NCI-H2227 (cell line): ENCODE data around the gene PTPRD.

Source experiments
- DNase-seq: peaks from one replicate; lab custom pipeline; 2025; ENCODE audit not compliant: unreplicated experiment; lab: John Stamatoyannopoulos, UW

PTPRD gene

GRCh38 chr9:8637626-8638025 lies 1975.2 kb downstream of the PTPRD start:
- DNase-seq = no peak

DNA sequence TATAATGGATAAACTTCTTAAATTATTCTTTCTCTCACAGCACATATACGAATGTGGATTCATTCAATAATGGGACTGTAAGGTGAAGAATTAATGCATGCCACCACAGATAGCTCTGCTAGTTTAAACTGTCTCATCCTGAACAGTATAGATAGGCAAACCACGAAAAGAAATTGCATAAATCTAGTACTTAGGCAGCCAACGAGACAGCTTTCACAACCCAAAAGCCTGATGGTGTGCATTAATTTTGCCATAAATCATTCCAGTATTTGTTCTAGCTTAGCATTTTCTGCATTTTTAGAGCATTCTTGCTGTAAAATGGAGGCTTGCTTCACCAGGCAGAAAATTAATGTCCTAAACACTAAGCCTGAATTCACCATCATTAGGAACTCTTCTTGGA lies 1979.0 kb downstream of the PTPRD start:
- no peak for DNase-seq

DNA sequence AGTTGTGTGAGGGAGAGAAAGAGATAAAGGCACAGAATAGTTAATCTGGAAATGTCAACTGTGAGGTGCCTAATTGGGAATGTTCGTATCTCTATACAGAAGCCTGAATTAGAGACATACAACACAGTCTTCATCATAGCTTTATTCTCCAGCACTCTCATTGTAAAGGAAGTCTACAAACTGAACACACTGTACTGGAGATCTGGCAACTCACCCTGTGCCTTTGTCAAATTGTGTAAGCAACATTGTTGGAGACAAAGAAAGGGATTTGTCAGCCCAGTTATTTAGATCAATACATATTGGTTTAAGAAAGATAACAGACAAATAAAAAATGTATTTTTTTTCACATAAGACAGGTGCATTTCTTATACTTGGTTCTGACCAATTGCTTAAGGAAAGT lies 1980.3 kb downstream of the PTPRD start:
- DNase-seq = no peak

DNA sequence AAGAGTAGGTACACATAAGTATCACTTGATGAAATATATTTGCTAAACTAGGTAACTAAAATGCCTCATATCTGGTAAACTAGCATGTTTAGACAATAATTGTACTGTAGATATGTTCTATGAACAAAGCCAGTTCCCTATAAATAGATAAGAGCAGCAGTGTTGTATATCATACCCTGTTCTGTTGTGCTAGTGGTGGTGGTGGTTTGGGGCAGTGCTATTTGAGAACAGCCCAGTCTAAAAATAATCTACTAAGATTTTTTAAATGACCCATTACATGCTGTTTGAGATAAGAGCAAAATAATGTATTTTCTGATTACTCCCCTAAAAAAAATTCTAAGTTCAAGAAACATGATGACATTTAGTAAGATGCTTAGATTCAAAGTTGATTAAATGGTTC lies 1984.0 kb downstream of the PTPRD start:
- DNase-seq = no peak

DNA sequence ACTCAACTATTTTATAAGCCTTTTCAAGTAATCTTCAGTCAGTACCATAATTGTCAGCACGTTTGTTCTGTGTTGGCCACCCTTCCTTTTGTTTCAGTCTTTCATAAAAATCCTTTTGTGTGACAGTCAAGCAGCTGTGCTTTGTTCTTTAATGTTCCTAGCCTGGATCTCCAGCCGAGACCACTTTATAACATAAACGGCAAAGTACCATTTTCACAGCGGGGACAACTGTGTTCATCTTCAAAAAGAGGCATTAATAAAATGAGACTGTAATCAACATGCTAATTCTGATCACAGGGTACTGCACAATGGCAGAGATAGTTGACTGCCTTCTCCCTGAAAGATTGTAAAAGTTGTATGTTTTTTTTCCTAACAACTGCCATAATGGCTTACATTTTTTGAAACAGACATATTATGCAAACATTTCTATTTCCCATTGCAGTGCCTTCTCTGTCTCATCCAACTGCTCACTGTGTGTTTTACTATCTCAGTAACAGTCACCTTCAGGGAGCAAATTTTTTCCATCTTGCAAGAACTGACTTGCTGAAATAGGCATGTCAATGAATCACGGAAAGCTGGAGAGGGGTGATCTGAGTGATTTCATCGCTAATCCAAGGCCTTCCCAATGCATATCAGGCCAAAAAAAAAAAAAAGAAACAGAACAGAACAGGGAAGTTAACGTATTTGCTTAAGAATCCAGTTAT lies 1984.7 kb downstream of the PTPRD start:
- peak; percentile 86 for DNase-seq

GRCh38 chr9:8622871-8623270 lies 1989.9 kb downstream of the PTPRD start:
- DNase-seq = no peak

- no peak for DNase-seq
Observed at GRCh38 chr9:8622222-8622802, 1990.5 kb downstream of the PTPRD start.

- no peak for DNase-seq
Observed at GRCh38 chr9:8621416-8621815, 1991.4 kb downstream of the PTPRD start.

DNA sequence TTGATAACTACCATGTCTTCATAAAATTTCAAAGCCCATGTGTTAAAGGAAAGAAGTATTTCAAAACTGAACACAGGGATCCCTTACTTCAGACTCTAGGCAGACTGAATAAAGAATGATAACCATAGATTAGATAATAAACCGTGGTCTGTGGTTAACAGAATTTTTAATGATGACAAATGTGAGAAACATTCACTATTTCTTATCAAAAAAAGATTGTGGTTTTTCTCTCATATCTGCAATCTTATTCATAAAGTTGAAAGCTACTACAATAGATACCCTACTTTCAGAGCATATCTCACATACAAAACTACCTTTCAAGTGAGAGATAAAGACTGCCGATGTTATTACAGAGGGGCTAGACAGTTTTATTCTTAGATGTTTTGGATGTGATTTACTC lies 1996.4 kb downstream of the PTPRD start:
- no peak for DNase-seq

GRCh38 chr9:8614926-8615440 lies 1997.8 kb downstream of the PTPRD start:
- DNase-seq = peak; percentile 25

DNA sequence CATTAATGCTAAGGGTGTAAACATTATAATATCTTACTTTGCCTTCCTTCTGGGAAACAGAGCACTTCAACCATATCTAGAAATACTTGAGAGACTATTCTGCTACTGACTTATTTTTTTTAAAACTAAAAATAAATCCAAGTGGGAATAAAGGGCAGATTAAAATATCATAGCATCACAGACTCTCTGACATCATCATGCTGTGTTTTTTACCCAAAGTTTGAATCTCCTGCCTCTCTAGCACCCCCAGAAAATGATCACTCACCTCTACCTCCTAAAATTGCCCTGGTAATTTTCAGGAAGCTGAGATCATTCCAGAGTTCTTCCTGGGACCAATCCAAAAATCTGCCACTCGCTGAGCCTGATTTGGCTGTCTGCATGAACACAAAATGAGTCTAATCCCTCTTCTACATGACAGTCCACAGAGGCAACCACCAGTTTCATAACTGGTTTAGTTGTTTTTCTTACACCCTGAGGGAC lies 1999.4 kb downstream of the PTPRD start:
- DNase-seq = no peak

DNA sequence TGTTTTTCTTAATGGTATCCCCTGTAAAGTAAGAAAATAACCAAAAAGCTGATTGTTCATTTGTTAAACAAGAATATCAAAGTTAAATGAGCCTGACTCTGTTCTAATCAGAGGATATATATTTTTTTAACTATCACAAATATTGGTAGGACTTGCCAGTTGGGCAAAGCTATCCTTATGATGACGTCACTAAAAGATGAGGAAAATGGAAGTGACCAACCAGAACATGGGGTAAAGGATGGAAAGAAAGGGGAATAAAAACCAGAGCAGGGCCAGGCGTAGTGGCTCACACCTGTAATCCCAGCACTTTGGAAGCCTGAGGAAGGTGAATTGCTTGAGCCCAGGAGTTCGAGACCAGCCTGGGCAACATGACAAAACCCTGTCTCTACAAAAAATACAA lies 2001.6 kb downstream of the PTPRD start:
- no peak for DNase-seq

DNA sequence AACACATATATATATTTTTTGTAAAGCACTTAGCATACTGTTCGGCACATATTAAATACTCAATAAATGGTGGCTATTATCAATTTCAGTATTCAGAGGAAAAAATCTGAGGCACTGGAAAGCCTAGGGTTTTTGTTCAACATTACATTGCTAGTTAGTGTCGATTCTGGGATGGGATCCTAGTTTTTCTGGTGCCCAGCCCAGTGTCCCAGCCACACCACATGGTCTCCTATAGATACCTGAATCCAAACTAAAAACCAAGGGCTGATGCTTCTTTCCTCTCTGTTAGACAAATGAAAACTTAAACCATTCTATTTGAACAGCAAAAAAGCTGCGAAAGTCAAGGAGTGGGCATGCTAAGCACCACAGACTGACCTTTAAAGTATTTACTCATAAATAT lies 2002.5 kb downstream of the PTPRD start:
- no peak for DNase-seq

- peak; percentile 13 for DNase-seq
Observed at GRCh38 chr9:8605096-8605495, 2007.7 kb downstream of the PTPRD start.

DNA sequence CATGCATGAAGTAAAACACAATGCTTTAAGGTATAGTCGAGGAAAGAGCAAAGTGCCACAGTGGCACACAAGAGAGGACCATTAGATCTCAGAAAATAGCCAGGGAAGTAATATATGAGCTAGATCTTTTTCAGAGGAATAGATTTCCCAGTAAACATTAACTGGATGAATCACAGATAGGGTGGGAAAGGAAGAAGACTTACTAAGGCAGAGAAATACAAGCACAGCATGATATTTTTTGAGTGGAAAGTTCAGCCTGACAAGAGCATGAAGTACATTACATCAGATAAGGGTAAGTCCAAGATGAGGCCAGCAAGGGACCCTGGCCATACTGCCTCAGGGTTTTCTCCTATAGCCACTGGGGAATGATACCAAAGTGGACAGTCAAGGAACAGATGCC lies 2008.6 kb downstream of the PTPRD start:
- no peak for DNase-seq

GRCh38 chr9:8600914-8601680 lies 2011.7 kb downstream of the PTPRD start:
- no peak for DNase-seq

DNA sequence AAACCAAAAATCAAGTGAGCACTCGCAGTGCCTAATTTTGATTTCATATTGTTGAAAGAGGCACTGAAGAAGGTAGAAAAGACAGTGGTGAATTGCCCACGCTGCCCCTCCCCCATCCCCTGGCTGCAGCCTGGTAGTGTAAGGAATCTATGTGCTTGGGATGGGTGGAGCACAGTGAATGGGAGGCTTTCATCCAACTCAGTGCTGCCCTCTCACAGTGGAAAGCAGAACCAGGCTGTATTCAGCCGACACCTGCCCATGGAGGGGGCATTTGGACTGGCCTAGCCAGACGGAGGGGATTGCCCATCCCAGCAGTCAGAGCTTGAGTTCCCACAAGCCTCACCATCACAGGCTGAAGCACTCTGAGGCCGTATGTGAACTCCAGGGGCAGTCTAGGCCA lies 2012.9 kb downstream of the PTPRD start:
- no peak for DNase-seq

- no peak for DNase-seq
Observed at GRCh38 chr9:8589476-8589875, 2023.3 kb downstream of the PTPRD start.

GRCh38 chr9:8585036-8585435 lies 2027.8 kb downstream of the PTPRD start:
- DNase-seq = no peak

DNA sequence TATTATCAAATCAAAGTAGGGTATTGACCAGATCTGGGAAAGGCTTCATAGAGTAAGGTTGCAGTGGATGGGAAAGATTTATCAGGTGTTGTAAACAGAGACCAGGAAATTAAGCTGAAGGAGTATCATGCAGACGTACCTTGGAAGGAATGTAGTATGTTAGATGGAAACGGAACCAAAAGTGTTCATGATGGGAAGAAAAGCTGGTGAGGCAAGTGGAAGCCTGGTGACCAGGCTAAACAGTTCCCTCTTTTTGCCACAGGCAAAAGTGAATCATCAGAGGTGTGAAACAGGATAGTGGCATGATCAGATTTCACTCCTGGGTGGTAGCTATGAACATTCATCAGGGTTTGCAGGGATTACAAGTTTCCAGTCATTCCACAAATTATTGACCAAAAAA lies 2033.1 kb downstream of the PTPRD start:
- no peak for DNase-seq

- DNase-seq = no peak
Observed at GRCh38 chr9:8576741-8577140, 2036.1 kb downstream of the PTPRD start.

GRCh38 chr9:8574846-8575245 lies 2038.0 kb downstream of the PTPRD start:
- no peak for DNase-seq
